Left ventricle myocardium superior (tissue), 1 donor: ENCODE measurements around the gene LIX1L. TPM values are rescaled to one million over a fixed set of nuclear protein-coding genes. Genes with fewer than 3 reads are reported as not detected.

Experiments
- total RNA-seq: library from RNA; stranded (reverse); fragmentation: NEBNext Ultra II Directional; extraction: Animal tissue kit (Norgen Biotek cat#: 25700); gene quantifications from one replicate; pipeline ENCODE4 v1.2.1, GENCODE V29; 2021
- donor health status: DM: no; HTN: yes; CAD: no; lungs with severe emphysema.

LIX1L gene
- total RNA-seq, 1 donor from 2014 or later: 25.2 TPM

Other genes with a start within 250 kb of the LIX1L start
- 0.37 TPM for gene CD160, start 238.5 kb downstream of the LIX1L start, total RNA-seq
- gene RNF115, start 133.9 kb downstream of the LIX1L start, total RNA-seq: 48.2 TPM
- gene POLR3C, start 133.8 kb downstream of the LIX1L start, total RNA-seq: 14.9 TPM
- gene NUDT17, start 112.4 kb downstream of the LIX1L start, total RNA-seq: 3.4 TPM
- 13.3 TPM for gene PIAS3, start 98.9 kb downstream of the LIX1L start, total RNA-seq
- 1.1 TPM for gene ANKRD35, start 72.2 kb downstream of the LIX1L start, total RNA-seq
- 0.82 TPM for gene ITGA10, start 48.0 kb downstream of the LIX1L start, total RNA-seq
- 23.8 TPM for gene PEX11B, start 39.3 kb downstream of the LIX1L start, total RNA-seq
- gene RBM8A, start 30.5 kb downstream of the LIX1L start, total RNA-seq: 57.7 TPM
- gene ANKRD34A, start 6.6 kb upstream of the LIX1L start, total RNA-seq: 0.52 TPM
- gene POLR3GL, start 6.7 kb upstream of the LIX1L start, total RNA-seq: 44.0 TPM
- gene TXNIP, start 38.6 kb upstream of the LIX1L start, total RNA-seq: 954 TPM
- gene HJV, start 63.7 kb upstream of the LIX1L start, total RNA-seq: 71.9 TPM
- 0.72 TPM for gene NBPF10, start 186.8 kb upstream of the LIX1L start, total RNA-seq